Kidney glomerular epithelial cell (primary cell): Measurements from ENCODE around the gene ANKRD39.

ENCODE experiments used
- DNase-seq: peaks from one replicate; lab custom pipeline; 2025; lab: John Stamatoyannopoulos, UW

ANKRD39 gene

GRCh38 chr2:96853321-96853720 is 4.5 kb downstream of the ANKRD39 start:
- no peak for DNase-seq

- DNase-seq, result no peak
These were observed 5.1 kb downstream of the ANKRD39 start for GRCh38 chr2:96852667-96853066.

GRCh38 chr2:96848264-96848663 is 9.6 kb downstream of the ANKRD39 start:
- DNase-seq, result no peak

GRCh38 chr2:96847586-96847985 is 10.2 kb downstream of the ANKRD39 start:
- DNase-seq, result no peak

DNA sequence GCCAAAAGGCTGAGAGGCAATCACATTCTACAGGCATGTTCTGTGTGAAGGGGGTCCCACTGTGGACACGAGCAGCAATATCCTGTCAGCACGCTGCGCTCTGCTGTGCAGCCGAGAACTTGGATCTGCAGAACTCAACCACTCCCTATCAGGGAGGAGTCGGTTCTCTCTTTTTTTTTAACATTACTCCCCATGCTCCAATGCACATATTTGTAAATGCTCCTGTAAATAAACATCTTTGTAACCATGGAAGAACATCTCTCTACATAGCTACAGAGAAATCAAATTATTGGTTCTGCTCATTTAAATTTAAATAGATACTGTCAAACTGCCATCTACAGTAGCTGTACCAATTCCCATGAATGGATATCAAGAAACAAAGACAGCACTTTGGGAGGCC is 11.0 kb downstream of the ANKRD39 start:
- DNase-seq, result no peak

GRCh38 chr2:96844405-96844808 is 13.4 kb downstream of the ANKRD39 start:
- no peak for DNase-seq

- no peak for DNase-seq
These were observed 14.1 kb downstream of the ANKRD39 start, which contains the start of gene ANKRD23 for GRCh38 chr2:96843538-96844268. Gene ANKRD23, minus strand, starts transcription at chr2:96844021. Its CDS starts 29 bp downstream, at chr2:96843992.

- no peak for DNase-seq
These were observed 15.2 kb downstream of the ANKRD39 start for GRCh38 chr2:96842600-96842999.

GRCh38 chr2:96841701-96842495 is 15.9 kb downstream of the ANKRD39 start:
- no peak for DNase-seq

- no peak for DNase-seq
These were observed 17.7 kb downstream of the ANKRD39 start for GRCh38 chr2:96839875-96840850.

DNA sequence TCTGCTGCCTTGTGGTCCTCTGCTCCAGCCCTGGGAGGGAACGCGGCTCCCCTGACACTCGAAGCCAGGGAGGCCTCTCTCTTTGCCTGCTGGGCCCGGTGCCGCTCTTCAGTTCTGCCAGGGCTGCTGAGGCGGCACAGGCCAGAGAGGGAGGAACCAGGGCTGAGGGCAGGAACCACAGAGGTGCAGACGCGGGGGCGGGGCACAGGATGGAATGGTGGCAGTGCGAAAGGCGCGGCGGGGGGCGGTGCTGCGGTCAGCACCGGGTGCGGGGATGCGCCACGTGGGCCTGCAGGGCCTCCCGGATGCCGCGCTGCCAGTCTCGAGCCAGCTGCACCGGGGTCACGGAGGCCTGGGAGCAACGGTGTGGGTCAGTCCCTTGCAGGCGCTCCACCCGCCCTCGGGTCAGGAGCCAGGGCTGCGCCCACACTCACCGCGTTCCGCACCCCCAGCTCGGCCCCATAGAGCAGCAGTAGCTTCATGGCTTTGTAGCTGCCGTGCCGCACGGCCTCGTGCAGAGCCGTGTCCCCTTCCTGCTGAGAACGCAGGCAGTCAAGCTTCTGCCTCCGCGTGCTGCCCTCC is 18.4 kb downstream of the ANKRD39 start:
- DNase-seq, result peak; percentile 23

DNA sequence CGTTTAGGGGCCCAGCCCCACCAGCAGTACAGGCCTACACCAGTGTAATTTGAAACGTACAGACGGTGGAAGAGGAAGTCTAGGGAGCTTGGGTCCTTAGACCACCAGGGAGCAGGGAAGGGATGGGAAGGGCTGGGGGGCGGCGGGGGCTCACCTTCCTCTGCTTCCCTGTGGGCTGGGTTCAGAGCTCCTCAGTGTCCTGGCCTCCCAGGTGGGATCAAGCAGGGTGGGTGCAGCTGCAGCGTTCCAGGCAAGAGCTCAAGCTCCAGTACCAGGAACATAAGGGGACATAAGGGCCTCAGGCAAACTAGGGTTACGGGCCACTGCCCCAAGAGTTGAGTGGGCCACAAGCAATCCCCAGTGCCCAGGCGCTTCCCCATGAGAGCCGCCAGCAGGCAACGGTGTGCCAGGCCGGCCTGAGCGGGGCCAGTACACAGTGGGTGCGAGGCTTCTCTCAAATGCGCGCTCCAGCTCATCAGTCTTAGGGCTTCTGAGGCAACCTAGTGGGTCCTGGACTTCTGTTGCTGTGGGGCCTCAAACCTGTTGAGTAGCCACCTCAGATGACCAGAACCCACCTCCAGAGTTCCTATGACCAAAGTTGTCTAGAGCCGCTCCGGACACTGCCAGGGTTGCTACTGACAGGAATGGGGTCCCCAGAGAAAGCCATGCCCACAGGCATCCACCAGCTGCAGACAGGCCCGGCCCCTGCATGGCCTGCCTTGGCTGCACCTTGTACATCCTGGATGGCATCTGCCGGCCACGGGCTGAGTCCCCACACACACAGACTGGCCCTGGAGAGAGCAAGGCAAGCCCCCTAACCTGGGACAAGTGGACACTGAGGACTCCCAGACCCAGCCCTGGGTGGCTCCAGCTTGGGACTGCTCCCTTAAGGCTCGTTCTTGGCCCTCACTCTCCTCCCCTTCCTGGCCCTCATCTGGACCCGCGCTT is 19.2 kb downstream of the ANKRD39 start:
- no peak for DNase-seq

- DNase-seq, result no peak
These were observed 20.2 kb downstream of the ANKRD39 start for GRCh38 chr2:96837575-96837974.

GRCh38 chr2:96835830-96836229 is 22.0 kb downstream of the ANKRD39 start:
- no peak for DNase-seq

- peak; percentile 42 for DNase-seq
These were observed 24.9 kb downstream of the ANKRD39 start for GRCh38 chr2:96832754-96833507.

GRCh38 chr2:96832408-96832753 is 25.4 kb downstream of the ANKRD39 start:
- DNase-seq, result no peak

- no peak for DNase-seq
These were observed 26.1 kb downstream of the ANKRD39 start for GRCh38 chr2:96831679-96832078.

GRCh38 chr2:96830044-96830562 is 27.7 kb downstream of the ANKRD39 start:
- DNase-seq, result no peak

DNA sequence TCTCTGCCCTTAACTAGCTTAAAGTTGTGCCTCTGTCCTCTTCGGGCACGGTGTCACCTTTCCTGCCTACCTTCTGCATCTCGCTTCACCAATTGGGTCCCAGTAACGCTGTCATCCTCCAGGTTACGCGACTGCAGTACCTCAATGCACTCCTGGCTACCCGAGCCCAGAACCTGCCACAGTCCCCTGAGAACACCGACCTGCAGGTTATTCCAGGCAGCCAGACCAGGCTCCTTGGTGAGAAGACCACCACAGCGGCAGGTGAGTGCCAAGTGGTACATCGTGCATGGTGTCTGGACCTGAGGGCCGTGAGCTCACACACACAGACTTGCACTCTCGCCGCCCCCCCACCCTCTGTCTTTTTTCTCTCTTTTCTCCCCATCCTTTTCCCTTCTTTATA is 28.9 kb downstream of the ANKRD39 start:
- DNase-seq, result no peak

GRCh38 chr2:96828436-96828835 is 29.4 kb downstream of the ANKRD39 start:
- DNase-seq, result no peak
